Purkinje cell (primary cell): ENCODE results near the gene DMXL2. TPM values are rescaled to one million over a fixed set of nuclear protein-coding genes. Genes with fewer than 3 reads are reported as not detected.

Experiments
- polyA plus RNA-seq: library from polyadenylated mRNA; unstranded; fragments of >200 nt; fragmentation: Nextera tagmentation; gene quantifications from 2 replicates; pipeline ENCODE4 v1.2.1, GENCODE V29; 2014

The DMXL2 gene
- 62.4 and 68.6 TPM in 2 replicates for polyA plus RNA-seq

DNA sequence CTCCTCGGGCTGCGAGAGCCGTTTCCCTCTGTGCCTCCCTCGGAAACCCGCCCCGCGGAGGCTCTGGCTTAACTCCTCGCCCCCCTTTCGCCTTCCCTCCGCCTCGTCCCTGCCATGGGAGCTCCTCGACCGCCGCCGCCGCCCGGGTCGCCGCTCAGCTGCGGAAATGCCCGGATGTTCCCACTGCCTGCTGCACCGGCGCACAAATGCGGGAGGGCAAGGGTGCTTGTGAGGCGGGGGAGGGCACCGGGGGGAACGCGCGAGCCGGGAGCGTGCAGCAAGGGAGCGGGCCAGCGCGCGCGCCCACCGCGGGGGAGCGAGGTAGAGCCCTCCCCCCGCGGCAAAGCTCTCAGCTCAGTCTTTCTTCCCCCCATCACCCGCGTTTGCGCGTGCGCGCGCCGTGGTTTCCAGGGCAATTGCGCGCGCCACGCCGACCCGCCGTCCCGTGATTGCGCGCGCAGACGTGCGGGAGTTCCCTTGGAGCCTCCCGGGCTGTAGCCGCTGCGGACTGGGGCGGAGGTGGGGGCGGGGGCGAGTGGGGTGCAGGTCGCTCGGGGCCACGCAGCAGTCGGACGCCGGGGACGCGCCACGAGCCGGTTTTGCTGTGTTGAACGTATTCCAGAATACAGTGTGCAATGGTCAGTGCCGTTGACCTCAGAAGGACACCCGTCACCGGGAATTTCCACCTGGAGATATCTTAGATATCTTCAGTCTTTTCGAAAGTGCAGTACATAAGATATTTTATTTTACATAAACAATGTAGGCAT is at the start of gene DMXL2:
DMXL2 (minus strand) TSS at position 168 of the 767 bp plus-strand sequence. CDS start 226 bp downstream, outside the sequence.

Other genes with a start within 250 kb of the DMXL2 start
- 252 and 324 TPM in 2 replicates for gene SCG3, start 58.7 kb upstream of the DMXL2 start, polyA plus RNA-seq
- 40.4 and 48.7 TPM in 2 replicates for gene LYSMD2, start 114.9 kb upstream of the DMXL2 start, polyA plus RNA-seq
- gene TMOD2, start 128.8 kb upstream of the DMXL2 start, polyA plus RNA-seq, result 26.4 and 31.4 TPM in 2 replicates
- gene TMOD3, start 206.9 kb upstream of the DMXL2 start, polyA plus RNA-seq, result 3.3 and 4.7 TPM in 2 replicates